CD4-positive, alpha-beta T cell (primary cell): ENCODE data around the gene LHX6. TPM values are rescaled to one million over a fixed set of nuclear protein-coding genes. Genes with fewer than 3 reads are reported as not detected.

Experiments
- ATAC-seq: fragments of 200-7000 bp; cut with Tn5 transposase; one replicate; pipeline ENCODE4 v1.10.0; 2022; ENCODE audit warnings: mild to moderate bottlenecking; ENCODE audit not compliant: poor library complexity
- CTCF ChIA-PET: fragments of 350-600 bp; sonication (Branson Sonifier 250); formaldehyde crosslinking; loops from one replicate; lab custom pipeline; 2021; ENCODE audit warnings: antibody characterized with exemption, inconsistent platforms; lab: Charles Lee
- POLR2A ChIA-PET: fragments of 350-600 bp; sonication (Branson Sonifier 250); formaldehyde crosslinking; loops from one replicate; lab custom pipeline; 2021; ENCODE audit warnings: antibody characterized with exemption, inconsistent platforms; lab: Charles Lee
- DNase-seq, 14 experiments: peaks; one replicate each; pipeline ENCODE4 v3.0.0-alpha.2; 2013 to 2020; ENCODE audit warnings: mixed read lengths in 2 of 14
- H3K27ac ChIP-seq, 2 donors: one replicate each; pipeline versions ENCODE4 v1.5.1 to v1.7.0; 2013; ENCODE audit warnings: low read length in 2 of 2, low read depth in 1 of 2, mild to moderate bottlenecking in 1 of 2
- H3K27me3 ChIP-seq, 2 experiments: 1 replicate in 1 of 2; 2 replicates in 1 of 2; pipeline versions ENCODE4 v1.6.1 to v1.7.0; 2013; ENCODE audit warnings: low read length in 2 of 2, control low read depth in 1 of 2, mild to moderate bottlenecking in 1 of 2, moderate library complexity in 1 of 2; ENCODE audit not compliant: insufficient read depth in 2 of 2, control insufficient read depth in 1 of 2
- H3K36me3 ChIP-seq: one replicate; pipeline ENCODE4 v1.6.1; 2013; ENCODE audit warnings: low read length, control low read depth; ENCODE audit not compliant: insufficient read depth
- H3K4me1 ChIP-seq: one replicate; pipeline ENCODE4 v1.6.1; 2013; ENCODE audit warnings: low read length, control low read depth; ENCODE audit not compliant: insufficient read depth
- H3K4me3 ChIP-seq: one replicate; pipeline ENCODE4 v1.5.1; 2013; ENCODE audit warnings: mild to moderate bottlenecking, low read length, moderate library complexity
- H3K9me3 ChIP-seq, 2 experiments: 1 replicate in 1 of 2; 2 replicates in 1 of 2; pipeline versions ENCODE4 v1.6.1 to v1.7.0; 2013; ENCODE audit warnings: low read length in 2 of 2, mild to moderate bottlenecking in 2 of 2, control low read depth in 1 of 2, moderate library complexity in 1 of 2; ENCODE audit not compliant: control insufficient read depth in 1 of 2, insufficient read depth in 1 of 2
- H3K27ac Mint-ChIP-seq: one replicate; pipeline ENCODE4 v1.8.0; 2020; ENCODE audit warnings: mixed read lengths
- H3K27me3 Mint-ChIP-seq: one replicate; pipeline ENCODE4 v1.8.0; 2021; ENCODE audit warnings: mixed read lengths
- H3K36me3 Mint-ChIP-seq: one replicate; pipeline ENCODE4 v1.8.0; 2021; ENCODE audit warnings: low read depth, mixed read lengths
- H3K4me1 Mint-ChIP-seq: one replicate; pipeline ENCODE4 v1.8.0; 2021; ENCODE audit warnings: low read depth, mixed read lengths
- H3K4me3 Mint-ChIP-seq: one replicate; pipeline ENCODE4 v1.8.0; 2020; ENCODE audit warnings: mild to moderate bottlenecking, mixed read lengths
- H3K9me3 Mint-ChIP-seq: one replicate; pipeline ENCODE4 v1.8.0; 2020; ENCODE audit warnings: mixed read lengths
- intact Hi-C, 2 experiments: fragments of 100-400 bp; cut with DNase I in 1 of 2; cut with micrococcal nuclease in 1 of 2; formaldehyde crosslinking; loops; one replicate each; pipeline versions ENCODE4 v1.15.1 to v1.9.0; 2023 to 2025; cut with DNase I, micrococcal nuclease
- total RNA-seq, 174 experiments: library from RNA in 2 of 174; stranded (reverse) in 2 of 174; gene quantifications; one replicate each; pipeline ENCODE4 v1.2.3 and lab custom pipeline; 2021 to 2026
- TF ChIP-seq, protein P1 (sequence below): fragments of 200-600 bp; IDR thresholded peaks from one replicate; pipeline ENCODE4 v1.8.0; 2022; ENCODE audit warnings: antibody characterized with exemption, mild to moderate bottlenecking

The LHX6 gene
- total RNA-seq, 2 experiments from 2014 or later: not detected

- Mint-ChIP-seq H3K27ac (no peak overlapping the region), H3K36me3 (no peaks in the 10 kb centered on the region), H3K4me1 (no peaks in the 10 kb centered on the region), H3K9me3 (no peaks in the 10 kb centered on the region), H3K27me3 (peaks cover 6% of the 10 kb centered on the region), H3K4me3 (no peak overlapping the region)
- no peak overlapping the region for H3K4me3 ChIP-seq
- peaks cover 4% of the 10 kb centered on the region for H3K4me1 ChIP-seq
- POLR2A ChIA-PET: interaction anchor here (0.6 kb wide), 1 partner anchor 1147 kb away, joined by 3 read pairs; no protein-coding TSS in a partner anchor
- H3K36me3 ChIP-seq: no peaks in the 10 kb centered on the region
- no peaks in the 10 kb centered on the region for H3K9me3 ChIP-seq
- TF ChIP-seq, protein P1, sequence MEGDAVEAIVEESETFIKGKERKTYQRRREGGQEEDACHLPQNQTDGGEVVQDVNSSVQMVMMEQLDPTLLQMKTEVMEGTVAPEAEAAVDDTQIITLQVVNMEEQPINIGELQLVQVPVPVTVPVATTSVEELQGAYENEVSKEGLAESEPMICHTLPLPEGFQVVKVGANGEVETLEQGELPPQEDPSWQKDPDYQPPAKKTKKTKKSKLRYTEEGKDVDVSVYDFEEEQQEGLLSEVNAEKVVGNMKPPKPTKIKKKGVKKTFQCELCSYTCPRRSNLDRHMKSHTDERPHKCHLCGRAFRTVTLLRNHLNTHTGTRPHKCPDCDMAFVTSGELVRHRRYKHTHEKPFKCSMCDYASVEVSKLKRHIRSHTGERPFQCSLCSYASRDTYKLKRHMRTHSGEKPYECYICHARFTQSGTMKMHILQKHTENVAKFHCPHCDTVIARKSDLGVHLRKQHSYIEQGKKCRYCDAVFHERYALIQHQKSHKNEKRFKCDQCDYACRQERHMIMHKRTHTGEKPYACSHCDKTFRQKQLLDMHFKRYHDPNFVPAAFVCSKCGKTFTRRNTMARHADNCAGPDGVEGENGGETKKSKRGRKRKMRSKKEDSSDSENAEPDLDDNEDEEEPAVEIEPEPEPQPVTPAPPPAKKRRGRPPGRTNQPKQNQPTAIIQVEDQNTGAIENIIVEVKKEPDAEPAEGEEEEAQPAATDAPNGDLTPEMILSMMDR: no peak
- no peak overlapping the region for H3K27ac ChIP-seq
- ATAC-seq (no peak), DNase-seq (no peak)
- intact Hi-C loops: no loop called here
- CTCF ChIA-PET: no interaction called here
- peaks cover 14 to 35% of the 10 kb centered on the region in 2 experiments for H3K27me3 ChIP-seq
These were observed 4.1 kb upstream of the LHX6 start for GRCh38 chr9:122232796-122233306.

DNA sequence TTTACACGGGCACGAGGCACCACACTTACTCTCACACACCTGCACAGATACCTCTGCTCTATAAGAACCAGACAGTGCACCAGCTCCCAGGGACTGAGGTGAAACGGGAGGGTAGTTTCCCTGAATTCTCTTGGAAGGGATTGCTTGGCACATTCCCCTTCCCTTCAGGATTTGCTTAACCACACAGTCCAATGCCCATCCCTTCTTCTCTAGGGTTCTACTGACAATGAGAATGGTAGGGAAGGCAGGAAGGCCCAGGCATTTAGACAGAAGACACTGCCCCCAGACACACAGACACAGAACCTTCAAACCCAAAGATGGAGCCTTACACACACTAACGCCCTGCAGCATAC, 704 bp upstream of the LHX6 start:
- Histone ChIP-seq H3K27me3 (peaks cover 31 to 66% of the 10 kb centered on the region in 2 experiments), H3K4me1 (peaks cover 4% of the 10 kb centered on the region), H3K4me3 (no peak overlapping the region), H3K27ac (no peak overlapping the region), H3K36me3 (no peaks in the 10 kb centered on the region), H3K9me3 (peaks cover 0 to 22% of the 10 kb centered on the region in 2 experiments)
- intact Hi-C loops: no loop called here
- TF ChIP-seq, protein P1: no peak
- Mint-ChIP-seq H3K4me1 (no peaks in the 10 kb centered on the region), H3K36me3 (no peaks in the 10 kb centered on the region), H3K27ac (no peak overlapping the region), H3K4me3 (no peak overlapping the region), H3K9me3 (no peaks in the 10 kb centered on the region), H3K27me3 (peaks cover 33% of the 10 kb centered on the region)
- DNase-seq (no peak), ATAC-seq (no peak)
- ChIA-PET POLR2A (no interaction called here), CTCF (no interaction called here)

GRCh38 chr9:122228191-122228567, 578 bp downstream of the LHX6 start:
- Histone ChIP-seq H3K36me3 (no peaks in the 10 kb centered on the region), H3K4me1 (peaks cover 4% of the 10 kb centered on the region), H3K4me3 (no peak overlapping the region), H3K27me3 (peaks cover 35 to 76% of the 10 kb centered on the region in 2 experiments), H3K9me3 (peaks cover 0 to 22% of the 10 kb centered on the region in 2 experiments), H3K27ac (no peak overlapping the region)
- H3K27ac Mint-ChIP-seq: no peak overlapping the region
- POLR2A ChIA-PET: no interaction called here
- peaks cover 46% of the 10 kb centered on the region for H3K27me3 Mint-ChIP-seq
- H3K36me3 Mint-ChIP-seq: no peaks in the 10 kb centered on the region
- CTCF ChIA-PET: no interaction called here
- no peaks in the 10 kb centered on the region for H3K9me3 Mint-ChIP-seq
- DNase-seq (no peak), ATAC-seq (no peak)
- intact Hi-C loops: no loop called here
- H3K4me1 Mint-ChIP-seq: no peaks in the 10 kb centered on the region
- H3K4me3 Mint-ChIP-seq: no peak overlapping the region
- TF ChIP-seq, protein P1: no peak
